ENCODE data around the gene RBM34.

RBM34 gene

DNA sequence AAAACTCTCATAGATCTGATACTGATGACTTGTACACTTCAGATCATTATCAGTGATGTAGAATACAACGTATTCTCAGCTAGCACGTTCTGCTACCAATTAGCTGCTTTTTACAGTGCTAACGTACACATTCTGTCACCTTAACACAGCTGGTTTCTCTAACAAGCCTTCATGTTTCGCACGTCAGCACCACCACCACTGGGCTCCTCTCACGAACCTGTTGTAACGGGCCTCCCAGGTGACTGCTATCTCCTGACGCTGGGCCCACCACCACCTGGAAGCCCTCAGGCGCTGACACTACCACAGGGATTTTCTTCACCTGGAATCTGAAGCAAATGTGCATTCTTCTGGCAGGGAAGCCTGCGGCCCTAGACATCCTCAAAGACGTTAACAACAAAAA, 52.2 kb downstream of the RBM34 start:
- Histone ChIP-seq H3K4me3 (ENCODE audit: low read length) (no peak overlapping the region), H3K27me3 (ENCODE audit: control insufficient read depth, insufficient read depth, low read length) (peaks cover 7% of the 10 kb centered on the region), H3K4me1 (ENCODE audit: control insufficient read depth, low read depth, low read length) (peaks cover 2% of the 10 kb centered on the region), H3K9ac (ENCODE audit: low read length) (no peak overlapping the region), H3K36me3 (ENCODE audit: control insufficient read depth, low read depth, low read length) (peaks cover 57% of the 10 kb centered on the region), H3K9me3 (ENCODE audit: control insufficient read depth, low read depth, low read length) (no peaks in the 10 kb centered on the region), H3K27ac (ENCODE audit: low read length) (no peak overlapping the region)

- Histone ChIP-seq H3K4me1 (ENCODE audit: control insufficient read depth, low read depth, low read length) (peaks cover 4% of the 10 kb centered on the region), H3K4me3 (ENCODE audit: low read length) (no peak overlapping the region), H3K9me3 (ENCODE audit: control insufficient read depth, low read depth, low read length) (no peaks in the 10 kb centered on the region), H3K36me3 (ENCODE audit: control insufficient read depth, low read depth, low read length) (peaks cover 51% of the 10 kb centered on the region), H3K9ac (ENCODE audit: low read length) (no peak overlapping the region), H3K27ac (ENCODE audit: low read length) (no peak overlapping the region), H3K27me3 (ENCODE audit: control insufficient read depth, insufficient read depth, low read length) (peaks cover 10% of the 10 kb centered on the region)
These were observed 52.9 kb downstream of the RBM34 start for GRCh38 chr1:235108185-235108593.

- no peak overlapping the region for H3K27ac ChIP-seq (ENCODE audit: low read length)
- no peak overlapping the region for H3K4me3 ChIP-seq (ENCODE audit: low read length)
- H3K9ac ChIP-seq (ENCODE audit: low read length): no peak overlapping the region
- H3K27me3 ChIP-seq (ENCODE audit: control insufficient read depth, insufficient read depth, low read length): peaks cover 10% of the 10 kb centered on the region
- no peaks in the 10 kb centered on the region for H3K9me3 ChIP-seq (ENCODE audit: control insufficient read depth, low read depth, low read length)
- peaks cover 4% of the 10 kb centered on the region for H3K4me1 ChIP-seq (ENCODE audit: control insufficient read depth, low read depth, low read length)
- peaks cover 44% of the 10 kb centered on the region for H3K36me3 ChIP-seq (ENCODE audit: control insufficient read depth, low read depth, low read length)
These were observed 53.5 kb downstream of the RBM34 start for GRCh38 chr1:235107368-235108184.

DNA sequence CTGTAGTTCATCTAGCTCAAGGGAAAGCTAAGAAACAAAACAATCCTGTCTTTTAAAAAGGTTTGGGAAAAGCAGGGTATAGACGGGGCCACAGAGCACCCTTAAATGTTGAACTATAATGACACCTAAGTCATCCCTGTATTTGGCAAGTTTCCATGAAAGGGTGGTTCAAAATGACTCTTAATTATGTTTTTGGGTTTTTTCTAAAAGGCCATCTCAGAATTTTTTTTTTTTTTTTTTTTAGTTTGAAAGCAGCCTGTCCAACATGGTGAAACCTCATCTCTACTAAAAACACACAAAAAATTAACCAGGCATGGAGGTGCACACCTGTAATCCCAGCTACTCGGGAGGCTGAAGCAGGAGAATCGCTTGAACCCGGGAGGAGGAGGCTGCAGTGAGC, 54.6 kb downstream of the RBM34 start:
- no peak overlapping the region for H3K9ac ChIP-seq (ENCODE audit: low read length)
- peaks cover 4% of the 10 kb centered on the region for H3K4me1 ChIP-seq (ENCODE audit: control insufficient read depth, low read depth, low read length)
- H3K27ac ChIP-seq (ENCODE audit: low read length): no peak overlapping the region
- H3K36me3 ChIP-seq (ENCODE audit: control insufficient read depth, low read depth, low read length): peaks cover 33% of the 10 kb centered on the region
- H3K27me3 ChIP-seq (ENCODE audit: control insufficient read depth, insufficient read depth, low read length): peaks cover 10% of the 10 kb centered on the region
- no peaks in the 10 kb centered on the region for H3K9me3 ChIP-seq (ENCODE audit: control insufficient read depth, low read depth, low read length)
- no peak overlapping the region for H3K4me3 ChIP-seq (ENCODE audit: low read length)

DNA sequence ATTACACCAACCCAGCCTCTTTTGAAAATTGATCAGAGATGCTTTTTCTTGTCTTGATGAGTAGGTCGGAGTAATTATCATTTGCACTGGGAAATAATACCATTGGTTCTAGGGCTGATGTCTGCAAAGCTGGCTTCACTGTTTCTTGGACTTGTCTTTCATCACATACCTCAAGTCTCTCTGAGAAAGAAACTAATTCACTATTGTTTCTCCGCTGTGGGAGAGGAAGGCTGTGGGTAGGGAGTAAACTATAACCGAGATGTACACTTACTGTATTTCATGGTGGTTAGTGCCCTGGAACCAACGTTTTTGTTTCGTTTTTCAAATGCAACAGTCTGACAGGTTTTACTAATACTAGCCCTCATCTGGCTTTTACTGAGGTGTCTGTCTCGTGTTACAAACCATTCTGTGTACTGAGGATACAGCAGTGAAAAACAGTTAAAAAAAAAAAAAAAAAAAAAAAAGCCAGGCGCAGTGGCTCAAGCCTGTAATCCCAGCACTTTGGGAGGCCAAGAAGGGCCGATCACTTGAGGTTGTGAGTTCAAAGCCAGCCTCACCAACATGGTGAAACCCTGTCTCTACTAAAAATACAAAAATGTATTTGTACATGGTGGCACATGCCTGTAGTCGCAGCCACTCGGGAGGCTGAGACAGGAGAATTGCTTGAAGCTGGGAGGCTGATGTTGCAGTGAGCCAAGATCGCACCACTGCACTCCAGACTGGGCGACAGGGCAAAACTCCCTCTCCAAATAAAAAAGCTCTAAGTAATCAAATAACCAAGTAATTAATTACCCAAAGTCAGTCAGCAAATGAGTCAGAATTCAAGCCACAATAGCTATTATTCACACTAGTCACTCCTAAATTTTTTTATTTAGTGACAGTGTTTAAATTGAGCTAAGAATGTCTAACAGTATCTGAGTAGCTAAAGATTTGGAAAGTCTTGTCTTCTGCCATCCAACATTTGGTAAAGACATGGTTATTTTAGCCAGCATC, 55.7 kb downstream of the RBM34 start:
- Histone ChIP-seq H3K27me3 (ENCODE audit: control insufficient read depth, insufficient read depth, low read length) (peaks cover 10% of the 10 kb centered on the region), H3K27ac (ENCODE audit: low read length) (no peak overlapping the region), H3K4me1 (ENCODE audit: control insufficient read depth, low read depth, low read length) (peaks cover 4% of the 10 kb centered on the region), H3K9ac (ENCODE audit: low read length) (no peak overlapping the region), H3K36me3 (ENCODE audit: control insufficient read depth, low read depth, low read length) (peaks cover 22% of the 10 kb centered on the region), H3K4me3 (ENCODE audit: low read length) (no peak overlapping the region), H3K9me3 (ENCODE audit: control insufficient read depth, low read depth, low read length) (no peaks in the 10 kb centered on the region)

DNA sequence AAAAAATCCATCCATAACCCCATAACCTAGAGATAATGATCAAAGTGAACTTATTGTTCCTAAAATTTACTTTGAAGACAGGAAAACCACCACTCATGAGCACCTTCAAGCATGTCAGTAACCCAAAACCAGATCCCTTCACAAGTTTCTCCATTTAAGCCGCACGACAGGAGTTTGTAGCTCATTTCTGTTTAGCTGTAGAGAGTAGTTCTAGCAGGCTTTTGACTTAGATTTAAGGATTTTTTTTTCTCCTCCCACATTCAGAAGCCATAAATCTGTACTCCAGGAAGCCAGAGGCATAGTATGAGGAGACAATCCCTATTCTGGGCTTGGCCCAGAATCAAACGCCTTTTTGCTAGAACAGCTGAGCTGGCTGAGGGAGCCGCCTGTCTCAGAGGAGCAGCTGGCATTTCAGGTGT, 58.0 kb downstream of the RBM34 start:
- Histone ChIP-seq H3K4me3 (ENCODE audit: low read length) (no peak overlapping the region), H3K36me3 (ENCODE audit: control insufficient read depth, low read depth, low read length) (peaks cover 5% of the 10 kb centered on the region), H3K27ac (ENCODE audit: low read length) (no peak overlapping the region), H3K9me3 (ENCODE audit: control insufficient read depth, low read depth, low read length) (no peaks in the 10 kb centered on the region), H3K4me1 (ENCODE audit: control insufficient read depth, low read depth, low read length) (peaks cover 4% of the 10 kb centered on the region), H3K9ac (ENCODE audit: low read length) (no peak overlapping the region), H3K27me3 (ENCODE audit: control insufficient read depth, insufficient read depth, low read length) (peaks cover 10% of the 10 kb centered on the region)

DNA sequence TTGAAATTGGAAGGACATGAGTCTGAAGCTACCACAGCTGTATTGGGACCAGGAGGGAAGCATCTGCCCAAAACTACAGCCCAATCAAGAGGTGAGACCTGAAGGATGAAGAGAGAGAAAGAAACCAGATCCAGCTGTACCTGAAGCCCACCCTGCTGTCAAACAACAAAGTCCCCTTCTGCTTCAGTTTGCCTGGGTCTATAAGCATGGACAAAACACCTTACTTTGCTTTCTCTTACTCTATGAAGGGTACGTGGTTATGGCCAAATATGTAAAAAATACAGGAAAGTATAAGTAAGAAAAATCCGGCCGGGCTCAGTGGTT, 58.8 kb downstream of the RBM34 start:
- no peak overlapping the region for H3K27ac ChIP-seq (ENCODE audit: low read length)
- H3K9me3 ChIP-seq (ENCODE audit: control insufficient read depth, low read depth, low read length): no peaks in the 10 kb centered on the region
- no peak overlapping the region for H3K4me3 ChIP-seq (ENCODE audit: low read length)
- no peak overlapping the region for H3K9ac ChIP-seq (ENCODE audit: low read length)
- peaks cover 10% of the 10 kb centered on the region for H3K27me3 ChIP-seq (ENCODE audit: control insufficient read depth, insufficient read depth, low read length)
- H3K36me3 ChIP-seq (ENCODE audit: control insufficient read depth, low read depth, low read length): no peaks in the 10 kb centered on the region
- H3K4me1 ChIP-seq (ENCODE audit: control insufficient read depth, low read depth, low read length): peaks cover 4% of the 10 kb centered on the region

DNA sequence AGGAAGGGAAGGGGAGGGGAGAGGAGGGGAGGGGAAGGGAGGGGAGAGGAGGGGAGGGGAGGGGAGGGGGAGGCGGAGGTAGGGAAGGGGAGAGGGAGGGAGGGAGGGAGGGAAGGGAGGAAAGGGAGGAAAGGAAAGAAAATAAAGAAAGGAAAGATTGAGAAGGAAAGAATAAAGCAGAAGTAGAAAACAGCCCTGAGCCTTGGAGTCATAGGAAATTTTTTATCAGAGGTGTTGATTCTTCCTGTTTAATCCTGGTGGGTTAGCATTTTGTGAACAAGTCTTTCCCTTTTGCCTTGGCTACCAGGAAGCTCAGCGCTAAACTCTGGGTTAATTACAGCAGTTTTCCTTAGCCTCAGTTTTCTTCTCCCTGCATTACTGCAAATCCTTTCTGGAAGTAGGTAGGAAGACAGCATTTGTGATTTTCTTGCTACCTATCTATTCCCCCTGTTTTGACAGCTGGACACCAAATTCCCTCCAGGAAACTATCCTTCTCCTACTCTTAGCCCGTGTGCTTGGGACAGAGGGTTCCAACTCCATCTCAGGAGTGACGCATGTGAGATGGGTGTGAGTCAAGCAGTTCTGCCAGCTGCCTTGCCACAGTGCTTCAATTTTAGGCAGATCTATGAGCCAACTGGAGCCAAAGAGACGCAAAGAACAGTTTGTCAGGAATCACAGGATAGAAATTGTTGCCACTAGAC, 59.3 kb downstream of the RBM34 start:
- Histone ChIP-seq H3K9me3 (ENCODE audit: control insufficient read depth, low read depth, low read length) (no peaks in the 10 kb centered on the region), H3K9ac (ENCODE audit: low read length) (no peak overlapping the region), H3K4me3 (ENCODE audit: low read length) (no peak overlapping the region), H3K27ac (ENCODE audit: low read length) (no peak overlapping the region), H3K27me3 (ENCODE audit: control insufficient read depth, insufficient read depth, low read length) (peaks cover 10% of the 10 kb centered on the region), H3K36me3 (ENCODE audit: control insufficient read depth, low read depth, low read length) (no peaks in the 10 kb centered on the region), H3K4me1 (ENCODE audit: control insufficient read depth, low read depth, low read length) (peaks cover 4% of the 10 kb centered on the region)

GRCh38 chr1:235100194-235100772, 60.8 kb downstream of the RBM34 start:
- no peak overlapping the region for H3K9ac ChIP-seq (ENCODE audit: low read length)
- no peak overlapping the region for H3K4me3 ChIP-seq (ENCODE audit: low read length)
- H3K9me3 ChIP-seq (ENCODE audit: control insufficient read depth, low read depth, low read length): no peaks in the 10 kb centered on the region
- peaks cover 4% of the 10 kb centered on the region for H3K4me1 ChIP-seq (ENCODE audit: control insufficient read depth, low read depth, low read length)
- H3K27me3 ChIP-seq (ENCODE audit: control insufficient read depth, insufficient read depth, low read length): peaks cover 10% of the 10 kb centered on the region
- H3K36me3 ChIP-seq (ENCODE audit: control insufficient read depth, low read depth, low read length): no peaks in the 10 kb centered on the region
- no peak overlapping the region for H3K27ac ChIP-seq (ENCODE audit: low read length)

GRCh38 chr1:235098991-235099390, 62.1 kb downstream of the RBM34 start:
- Histone ChIP-seq H3K27ac (ENCODE audit: low read length) (no peak overlapping the region), H3K9me3 (ENCODE audit: control insufficient read depth, low read depth, low read length) (no peaks in the 10 kb centered on the region), H3K4me3 (ENCODE audit: low read length) (no peak overlapping the region), H3K9ac (ENCODE audit: low read length) (no peak overlapping the region), H3K4me1 (ENCODE audit: control insufficient read depth, low read depth, low read length) (peaks cover 3% of the 10 kb centered on the region), H3K27me3 (ENCODE audit: control insufficient read depth, insufficient read depth, low read length) (peaks cover 4% of the 10 kb centered on the region), H3K36me3 (ENCODE audit: control insufficient read depth, low read depth, low read length) (no peaks in the 10 kb centered on the region)

DNA sequence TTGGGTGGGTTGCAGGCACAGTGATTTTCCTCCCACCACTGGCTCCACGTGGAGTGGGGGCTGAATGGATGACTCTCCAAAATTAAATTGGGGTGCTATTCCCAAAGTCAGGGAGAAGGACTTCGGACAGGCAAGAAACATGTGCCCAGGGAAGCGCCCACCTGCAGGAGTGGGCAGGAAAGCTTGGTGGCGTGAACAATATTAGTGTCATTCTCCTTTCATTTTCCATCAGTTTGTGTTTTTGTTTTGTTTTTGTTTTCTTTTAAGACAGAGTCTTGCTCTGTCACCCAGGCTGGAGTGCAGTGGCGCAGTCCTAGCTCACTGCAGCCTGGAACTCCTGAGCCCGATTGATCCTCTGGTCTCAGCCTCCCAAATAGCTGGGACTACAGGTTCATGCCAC, 62.5 kb downstream of the RBM34 start:
- Histone ChIP-seq H3K4me1 (ENCODE audit: control insufficient read depth, low read depth, low read length) (peaks cover 2% of the 10 kb centered on the region), H3K9ac (ENCODE audit: low read length) (no peak overlapping the region), H3K9me3 (ENCODE audit: control insufficient read depth, low read depth, low read length) (no peaks in the 10 kb centered on the region), H3K4me3 (ENCODE audit: low read length) (no peak overlapping the region), H3K36me3 (ENCODE audit: control insufficient read depth, low read depth, low read length) (no peaks in the 10 kb centered on the region), H3K27me3 (ENCODE audit: control insufficient read depth, insufficient read depth, low read length) (no peaks in the 10 kb centered on the region), H3K27ac (ENCODE audit: low read length) (no peak overlapping the region)

Data from iPS-18a (cell line).